ENCODE results near the gene SHOC2. TPM values are rescaled to one million over a fixed set of nuclear protein-coding genes. Genes with fewer than 3 reads are reported as not detected.

The SHOC2 gene
- total RNA-seq, 1 experiment from 2014 or later: 14.3 TPM

DNA sequence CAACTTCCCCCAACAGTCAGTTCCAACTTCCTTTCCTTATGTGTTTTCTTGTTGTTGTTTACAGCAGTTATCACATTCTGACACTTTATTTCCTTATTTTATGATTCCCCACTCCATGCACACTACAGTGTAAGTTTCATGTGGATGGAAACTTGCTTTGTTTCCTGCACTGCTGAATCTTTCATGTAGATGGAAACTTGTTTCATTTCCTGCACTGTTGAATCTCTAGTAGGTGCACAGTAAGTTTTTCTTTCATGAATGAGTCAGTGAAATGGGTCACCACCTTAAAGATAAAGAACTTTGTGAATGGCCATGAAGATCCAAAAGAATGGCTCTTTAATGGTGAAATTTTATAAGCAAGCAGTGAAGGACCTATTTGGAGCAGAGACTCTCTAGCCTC lies 61.4 kb downstream of the SHOC2 start:
- H3K4me3 ChIP-seq (ENCODE audit: low read length): no peak overlapping the region
- H2AFZ ChIP-seq (ENCODE audit: low read length): no peak overlapping the region
- ATAC-seq (no peak), DNase-seq (no peak)
- no peaks in the 10 kb centered on the region for H3K36me3 ChIP-seq (ENCODE audit: low read depth, low read length)
- no peak overlapping the region for H3K27ac ChIP-seq (ENCODE audit: low read length)
- POLR2A ChIA-PET (ENCODE audit: unreplicated experiment): no interaction called here
- H3K79me2 ChIP-seq (ENCODE audit: low read length): peaks cover 8% of the 10 kb centered on the region; the same call in 1 of the 2 replicates
- no peaks in the 10 kb centered on the region for H3K4me1 ChIP-seq (ENCODE audit: insufficient read depth, low read length)
- no peaks in the 10 kb centered on the region for H3K9me2 ChIP-seq (replicated peaks; ENCODE audit: low read length)
- BruUV-seq (replicated peaks): no TSS peak
- no peaks in the 10 kb centered on the region for H3K9me3 ChIP-seq (ENCODE audit: low read length)
- H3K9ac ChIP-seq (ENCODE audit: low read length): no peak overlapping the region
- no peak overlapping the region for H3K4me2 ChIP-seq (ENCODE audit: low read length)
- TF ChIP-seq EZH2 (IDR thresholded peaks at IDR 0.05; ENCODE audit: low read length, unreplicated experiment) (no peak), EZH2phosphoT487 (IDR thresholded peaks at IDR 0.05; ENCODE audit: borderline replicate concordance, low read length) (no peak)
- TF ChIP-seq, protein P1, sequence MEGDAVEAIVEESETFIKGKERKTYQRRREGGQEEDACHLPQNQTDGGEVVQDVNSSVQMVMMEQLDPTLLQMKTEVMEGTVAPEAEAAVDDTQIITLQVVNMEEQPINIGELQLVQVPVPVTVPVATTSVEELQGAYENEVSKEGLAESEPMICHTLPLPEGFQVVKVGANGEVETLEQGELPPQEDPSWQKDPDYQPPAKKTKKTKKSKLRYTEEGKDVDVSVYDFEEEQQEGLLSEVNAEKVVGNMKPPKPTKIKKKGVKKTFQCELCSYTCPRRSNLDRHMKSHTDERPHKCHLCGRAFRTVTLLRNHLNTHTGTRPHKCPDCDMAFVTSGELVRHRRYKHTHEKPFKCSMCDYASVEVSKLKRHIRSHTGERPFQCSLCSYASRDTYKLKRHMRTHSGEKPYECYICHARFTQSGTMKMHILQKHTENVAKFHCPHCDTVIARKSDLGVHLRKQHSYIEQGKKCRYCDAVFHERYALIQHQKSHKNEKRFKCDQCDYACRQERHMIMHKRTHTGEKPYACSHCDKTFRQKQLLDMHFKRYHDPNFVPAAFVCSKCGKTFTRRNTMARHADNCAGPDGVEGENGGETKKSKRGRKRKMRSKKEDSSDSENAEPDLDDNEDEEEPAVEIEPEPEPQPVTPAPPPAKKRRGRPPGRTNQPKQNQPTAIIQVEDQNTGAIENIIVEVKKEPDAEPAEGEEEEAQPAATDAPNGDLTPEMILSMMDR (conservative IDR thresholded peaks at IDR 0.05; ENCODE audit: low read depth, low read length): no peak
- H3F3A ChIP-seq (ENCODE audit: low read length, unreplicated experiment): no peaks in the 10 kb centered on the region
- CTCF ChIA-PET: no interaction called here
- intact Hi-C loops (cut with micrococcal nuclease): no loop called here
- H3K27me3 ChIP-seq (ENCODE audit: low read length): no peaks in the 10 kb centered on the region
- peaks cover 3% of the 10 kb centered on the region; the same call in 1 of the 2 replicates for H4K20me1 ChIP-seq (ENCODE audit: low read length)

DNA sequence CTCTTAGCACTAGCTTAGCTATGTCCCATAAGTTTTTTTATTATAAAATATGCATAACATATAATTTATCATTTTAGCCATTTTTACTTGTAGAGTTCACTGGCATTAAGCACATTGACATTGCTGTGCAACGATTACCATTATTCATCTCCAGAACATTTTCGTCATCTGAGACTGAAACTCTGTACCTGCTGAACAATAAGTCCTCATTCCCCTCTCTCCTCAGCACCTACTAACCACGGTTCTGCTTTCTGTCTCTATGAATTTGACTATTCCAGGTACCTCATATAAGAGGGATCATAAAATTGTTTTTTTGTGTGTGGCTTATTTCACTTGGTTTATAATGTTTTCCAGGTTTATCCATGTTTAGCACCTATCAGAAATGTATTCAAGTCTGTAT lies 64.1 kb downstream of the SHOC2 start:
- no peak overlapping the region for H3K27ac ChIP-seq (ENCODE audit: low read length)
- H3K79me2 ChIP-seq (ENCODE audit: low read length): 0 out of 2 replicates have a peak, but pooled peaks cover 5% of the 10 kb centered on the region
- ChIA-PET POLR2A (ENCODE audit: unreplicated experiment) (no interaction called here), CTCF (no interaction called here)
- no TSS peak for BruUV-seq (replicated peaks)
- no peak overlapping the region for H3K4me2 ChIP-seq (ENCODE audit: low read length)
- H3K4me3 ChIP-seq (ENCODE audit: low read length): no peak overlapping the region
- TF ChIP-seq EZH2 (IDR thresholded peaks at IDR 0.05; ENCODE audit: low read length, unreplicated experiment): no peak
- no peaks in the 10 kb centered on the region for H3K4me1 ChIP-seq (ENCODE audit: insufficient read depth, low read length)
- no peak for DNase-seq
- H3K9me2 ChIP-seq (replicated peaks; ENCODE audit: low read length): no peaks in the 10 kb centered on the region
- no peak overlapping the region for H3K9ac ChIP-seq (ENCODE audit: low read length)
- intact Hi-C loops (cut with micrococcal nuclease): no loop called here
- peaks cover 3% of the 10 kb centered on the region; the same call in 1 of the 2 replicates for H4K20me1 ChIP-seq (ENCODE audit: low read length)
- H2AFZ ChIP-seq (ENCODE audit: low read length): no peak overlapping the region
- ATAC-seq: no peak
- no peaks in the 10 kb centered on the region for H3K9me3 ChIP-seq (ENCODE audit: low read length)
- no peaks in the 10 kb centered on the region for H3K27me3 ChIP-seq (ENCODE audit: low read length)
- no peaks in the 10 kb centered on the region for H3K36me3 ChIP-seq (ENCODE audit: low read depth, low read length)
- no peaks in the 10 kb centered on the region for H3F3A ChIP-seq (ENCODE audit: low read length, unreplicated experiment)

DNA sequence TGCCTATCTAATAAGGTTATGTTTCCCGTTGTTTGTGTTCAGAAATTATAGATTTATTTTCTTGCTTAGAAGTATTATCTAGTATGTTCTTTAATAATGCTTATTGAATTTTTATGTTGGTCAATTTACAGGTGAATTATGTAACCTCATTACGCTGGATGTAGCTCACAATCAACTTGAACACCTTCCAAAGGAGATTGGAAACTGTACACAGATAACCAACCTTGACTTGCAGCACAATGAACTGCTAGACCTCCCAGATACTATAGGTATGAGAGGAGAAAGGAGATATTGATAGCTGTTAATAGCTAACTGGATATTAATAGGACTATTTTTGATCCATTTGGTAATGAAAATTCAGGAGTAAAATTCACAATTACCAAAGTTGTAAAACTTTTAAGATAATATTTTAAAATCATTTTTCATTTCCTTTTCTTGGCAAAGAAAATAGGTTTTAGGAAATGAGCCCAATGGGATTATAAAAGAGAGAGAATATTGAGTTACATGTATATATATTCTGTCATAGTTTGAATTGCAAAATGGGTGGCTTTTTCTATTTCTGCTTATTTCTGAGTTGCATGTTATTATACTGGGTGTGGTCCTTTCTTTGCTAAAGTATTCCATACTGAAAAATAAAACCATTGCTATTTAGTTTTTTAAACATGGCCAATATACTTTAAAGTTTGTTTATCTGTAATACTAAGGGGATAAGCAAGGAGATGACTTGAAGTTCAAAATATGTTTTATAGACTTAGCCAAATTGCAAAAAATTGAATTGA lies 66.3 kb downstream of the SHOC2 start:
- H3K27me3 ChIP-seq (ENCODE audit: low read length): no peaks in the 10 kb centered on the region
- ChIA-PET POLR2A (ENCODE audit: unreplicated experiment) (no interaction called here), CTCF (no interaction called here)
- DNase-seq (no peak), ATAC-seq (no peak)
- no peaks in the 10 kb centered on the region for H3F3A ChIP-seq (ENCODE audit: low read length, unreplicated experiment)
- H3K9ac ChIP-seq (ENCODE audit: low read length): no peak overlapping the region
- no peaks in the 10 kb centered on the region for H3K36me3 ChIP-seq (ENCODE audit: low read depth, low read length)
- H3K27ac ChIP-seq (ENCODE audit: low read length): no peak overlapping the region
- H3K4me1 ChIP-seq (ENCODE audit: insufficient read depth, low read length): no peaks in the 10 kb centered on the region
- TF ChIP-seq EZH2 (IDR thresholded peaks at IDR 0.05; ENCODE audit: low read length, unreplicated experiment) (no peak), EZH2phosphoT487 (IDR thresholded peaks at IDR 0.05; ENCODE audit: borderline replicate concordance, low read length) (no peak)
- TF ChIP-seq, protein P1 (conservative IDR thresholded peaks at IDR 0.05; ENCODE audit: low read depth, low read length): no peak
- peaks cover 3% of the 10 kb centered on the region; the same call in 1 of the 2 replicates for H4K20me1 ChIP-seq (ENCODE audit: low read length)
- H3K79me2 ChIP-seq (ENCODE audit: low read length): no peaks in the 10 kb centered on the region
- H3K9me2 ChIP-seq (replicated peaks; ENCODE audit: low read length): no peaks in the 10 kb centered on the region
- H3K4me2 ChIP-seq (ENCODE audit: low read length): no peak overlapping the region
- H3K9me3 ChIP-seq (ENCODE audit: low read length): no peaks in the 10 kb centered on the region
- intact Hi-C loops (cut with micrococcal nuclease): no loop called here
- H2AFZ ChIP-seq (ENCODE audit: low read length): no peak overlapping the region
- no peak overlapping the region for H3K4me3 ChIP-seq (ENCODE audit: low read length)
- no TSS peak for BruUV-seq (replicated peaks)

All from PC-3 (cell line).